ENCODE data around the gene EEF1G. TPM values are rescaled to one million over a fixed set of nuclear protein-coding genes. Genes with fewer than 3 reads are reported as not detected.

EEF1G gene
- total and polyA plus RNA-seq, 2 of the 13 experiments (the other 11 are each of a cell fraction or from before 2014, with no cell fraction given): 1,787 to 2,144 TPM

GRCh38 chr11:62573592-62574362, at the start of gene EEF1G (continued):
- TF ChIP-seq NCOR1 (IDR thresholded peaks at IDR 0.05; ENCODE audit: borderline replicate concordance, low read length) (peak; percentile 44; the same call in 1 of the 2 replicates), NFYC (CRISPR knock-in tag; IDR thresholded peaks at IDR 0.05) (peak; percentile 78), DR1 (CRISPR knock-in tag; IDR thresholded peaks at IDR 0.05) (peak; percentile 69), ZNF546 (CRISPR knock-in tag; conservative IDR thresholded peaks at IDR 0.05) (peak; percentile 58; the same call in 1 of the 2 replicates), SPEN (CRISPR knock-in tag; IDR thresholded peaks at IDR 0.05; ENCODE audit: low read depth) (peak; percentile 94; the same call in 1 of the 2 replicates), NFYB (CRISPR knock-in tag; IDR thresholded peaks at IDR 0.05) (peak; percentile 77), ELF4 (CRISPR knock-in tag; IDR thresholded peaks at IDR 0.05; ENCODE audit: borderline replicate concordance) (peak; percentile 74; the same call in 1 of the 2 replicates), TAF15 (IDR thresholded peaks at IDR 0.05; ENCODE audit: low read depth, low read length, poor library complexity, severe bottlenecking) (peak; percentile 19), FIP1L1 (IDR thresholded peaks at IDR 0.05; ENCODE audit: borderline replicate concordance, insufficient read depth, low read depth, low read length) (peak; percentile 87; the same call in 1 of the 2 replicates), ATF1 (CRISPR knock-in tag; IDR thresholded peaks at IDR 0.05) (0 out of 2 replicates have a peak, but pooled peaks have one; percentile 49), ZNF775 (CRISPR knock-in tag; IDR thresholded peaks at IDR 0.05; ENCODE audit: borderline replicate concordance) (no peak), REPIN1 (CRISPR knock-in tag; IDR thresholded peaks at IDR 0.05; ENCODE audit: borderline replicate concordance, low read depth) (peak; percentile 36; the same call in 1 of the 2 replicates), SRSF1 (optimal IDR thresholded peaks at IDR 0.05; ENCODE audit: low read depth, low read length) (peak; percentile 81), ZNF577 (CRISPR knock-in tag; IDR thresholded peaks at IDR 0.05; ENCODE audit: borderline replicate concordance, low read depth) (no peak), MAZ (IDR thresholded peaks at IDR 0.05; ENCODE audit: borderline replicate concordance, low read depth, low read length) (peak; percentile 94), MAZ (CRISPR knock-in tag; IDR thresholded peaks at IDR 0.05; ENCODE audit: low read depth) (peak; percentile 72; the same call in 1 of the 2 replicates), MIER2 (CRISPR knock-in tag; IDR thresholded peaks at IDR 0.05) (no peak), ZNF562 (CRISPR knock-in tag; IDR thresholded peaks at IDR 0.05; ENCODE audit: borderline replicate concordance) (no peak), ZIK1 (CRISPR knock-in tag; IDR thresholded peaks at IDR 0.05; ENCODE audit: borderline replicate concordance, low read depth) (0 out of 2 replicates have a peak, but pooled peaks have one; percentile 45), POLR2G (IDR thresholded peaks at IDR 0.05; ENCODE audit: low read depth, low read length) (peak; percentile 93), ZNF234 (CRISPR knock-in tag; conservative IDR thresholded peaks at IDR 0.05) (0 out of 2 replicates have a peak, but pooled peaks have one; percentile 61), YEATS4 (CRISPR knock-in tag; IDR thresholded peaks at IDR 0.05; ENCODE audit: borderline replicate concordance) (peak; percentile 90), TEAD3 (CRISPR knock-in tag; optimal IDR thresholded peaks at IDR 0.05; ENCODE audit: borderline replicate concordance) (peak; percentile 55)
- TF ChIP-seq, protein P1, sequence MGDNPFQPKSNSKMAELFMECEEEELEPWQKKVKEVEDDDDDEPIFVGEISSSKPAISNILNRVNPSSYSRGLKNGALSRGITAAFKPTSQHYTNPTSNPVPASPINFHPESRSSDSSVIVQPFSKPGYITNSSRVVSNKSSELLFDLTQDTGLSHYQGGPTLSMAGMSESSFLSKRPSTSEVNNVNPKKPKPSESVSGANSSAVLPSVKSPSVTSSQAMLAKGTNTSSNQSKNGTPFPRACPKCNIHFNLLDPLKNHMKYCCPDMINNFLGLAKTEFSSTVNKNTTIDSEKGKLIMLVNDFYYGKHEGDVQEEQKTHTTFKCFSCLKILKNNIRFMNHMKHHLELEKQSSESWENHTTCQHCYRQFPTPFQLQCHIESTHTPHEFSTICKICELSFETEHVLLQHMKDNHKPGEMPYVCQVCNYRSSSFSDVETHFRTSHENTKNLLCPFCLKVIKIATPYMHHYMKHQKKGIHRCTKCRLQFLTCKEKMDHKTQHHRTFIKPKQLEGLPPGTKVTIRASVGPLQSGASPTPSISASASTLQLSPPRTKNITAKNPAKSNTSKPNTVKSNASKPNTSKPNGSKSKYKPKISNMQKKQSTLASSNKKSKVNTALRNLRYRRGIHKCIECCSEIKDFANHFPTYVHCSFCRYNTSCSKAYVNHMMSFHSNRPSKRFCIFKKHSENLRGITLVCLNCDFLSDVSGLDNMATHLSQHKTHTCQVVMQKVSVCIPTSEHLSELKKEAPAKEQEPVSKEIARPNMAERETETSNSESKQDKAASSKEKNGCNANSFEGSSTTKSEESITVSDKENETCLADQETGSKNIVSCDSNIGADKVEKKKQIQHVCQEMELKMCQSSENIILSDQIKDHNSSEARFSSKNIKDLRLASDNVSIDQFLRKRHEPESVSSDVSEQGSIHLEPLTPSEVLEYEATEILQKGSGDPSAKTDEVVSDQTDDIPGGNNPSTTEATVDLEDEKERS (CRISPR knock-in tag; IDR thresholded peaks at IDR 0.05): no peak; the same call in 1 of the 2 replicates
- TF ChIP-seq, protein P2, sequence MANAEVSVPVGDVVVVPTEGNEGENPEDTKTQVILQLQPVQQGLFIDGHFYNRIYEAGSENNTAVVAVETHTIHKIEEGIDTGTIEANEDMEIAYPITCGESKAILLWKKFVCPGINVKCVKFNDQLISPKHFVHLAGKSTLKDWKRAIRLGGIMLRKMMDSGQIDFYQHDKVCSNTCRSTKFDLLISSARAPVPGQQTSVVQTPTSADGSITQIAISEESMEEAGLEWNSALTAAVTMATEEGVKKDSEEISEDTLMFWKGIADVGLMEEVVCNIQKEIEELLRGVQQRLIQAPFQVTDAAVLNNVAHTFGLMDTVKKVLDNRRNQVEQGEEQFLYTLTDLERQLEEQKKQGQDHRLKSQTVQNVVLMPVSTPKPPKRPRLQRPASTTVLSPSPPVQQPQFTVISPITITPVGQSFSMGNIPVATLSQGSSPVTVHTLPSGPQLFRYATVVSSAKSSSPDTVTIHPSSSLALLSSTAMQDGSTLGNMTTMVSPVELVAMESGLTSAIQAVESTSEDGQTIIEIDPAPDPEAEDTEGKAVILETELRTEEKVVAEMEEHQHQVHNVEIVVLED (CRISPR knock-in tag; IDR thresholded peaks at IDR 0.05; ENCODE audit: borderline replicate concordance): peak; percentile 63; the same call in 1 of the 2 replicates

All from HepG2 (cell line).